GM12891 (cell line): ENCODE data around the gene FAM181A.

Experiments used
- DNase-seq: peaks from one replicate; pipeline ENCODE4 v3.0.0; 2011; ENCODE audit warnings: low spot score; ENCODE audit not compliant: insufficient read length
- FAIRE-seq: peaks from 2 replicates; lab custom pipeline; 2011; peaks lifted over from hg19 to GRCh38; lab: Jason Lieb, UNC
- PAX5 ChIP-seq: IDR thresholded peaks from 2 replicates; pipeline ENCODE4 v1.6.1; 2011; ENCODE audit warnings: low read length, moderate library complexity, mild to moderate bottlenecking; ENCODE audit not compliant: insufficient read depth, severe bottlenecking
- POLR2A ChIP-seq: IDR thresholded peaks from 2 replicates; pipeline ENCODE4 v1.6.1; 2011; ENCODE audit warnings: low read depth, low read length, control low read depth
- POLR2AphosphoS5 ChIP-seq: IDR thresholded peaks from 2 replicates; pipeline ENCODE4 v1.6.1; 2011; ENCODE audit warnings: low read depth, low read length, control low read depth
- POU2F2 ChIP-seq: IDR thresholded peaks from 2 replicates; pipeline ENCODE4 v1.6.1; 2011; ENCODE audit warnings: low read depth, mild to moderate bottlenecking, control low read depth, low read length, moderate library complexity
- SPI1 ChIP-seq: IDR thresholded peaks from 2 replicates; pipeline ENCODE4 v1.6.1; 2011; ENCODE audit warnings: low read depth, low read length, control low read depth
- TAF1 ChIP-seq: IDR thresholded peaks from 2 replicates; pipeline ENCODE4 v1.6.1; 2011; ENCODE audit warnings: low read depth, low read length, control low read depth

FAM181A gene

GRCh38 chr14:93902619-93903307 is 24.4 kb upstream of the FAM181A start:
- no peak for DNase-seq

DNA sequence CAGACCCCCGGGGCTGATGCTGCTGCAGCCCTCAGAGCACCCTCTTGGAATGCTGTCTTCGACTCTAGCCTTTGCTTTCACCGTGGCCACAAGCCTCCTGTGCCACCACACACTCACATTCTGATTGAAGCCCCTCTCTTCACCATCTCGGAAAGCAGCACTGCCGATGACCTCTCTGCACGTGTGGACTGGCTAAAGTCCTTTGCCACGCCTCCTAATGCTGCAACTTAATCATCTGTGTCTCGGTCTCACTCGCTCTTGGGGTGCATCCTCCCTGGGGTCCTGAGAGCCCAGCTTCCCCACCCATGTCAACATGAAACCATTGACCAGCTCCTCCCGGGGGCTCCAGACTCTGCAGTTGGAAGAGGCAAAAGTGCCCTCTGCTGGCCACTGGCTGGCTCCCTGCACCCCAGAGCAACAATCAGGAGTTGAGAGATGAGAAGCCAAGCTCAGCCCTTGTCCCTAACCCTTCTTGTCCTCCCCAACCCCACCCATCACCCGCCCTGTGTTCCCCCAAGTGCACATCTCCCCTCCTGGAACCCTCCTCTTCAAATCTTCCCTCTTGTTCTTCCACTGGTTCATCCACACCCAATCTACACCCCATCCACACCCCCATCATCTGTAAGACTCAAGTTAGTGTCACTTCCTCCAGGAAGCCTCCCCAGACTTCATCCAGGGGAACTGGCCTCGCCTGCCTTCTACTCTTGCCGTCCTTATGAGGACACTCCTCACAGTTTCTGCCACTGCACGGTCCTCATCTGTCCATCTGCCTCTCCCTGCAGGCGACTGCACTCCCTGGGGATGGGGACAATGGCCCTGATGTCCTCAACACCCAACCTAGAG is 23.6 kb upstream of the FAM181A start:
- TF ChIP-seq SPI1 = no peak
- no peak for TF ChIP-seq POLR2AphosphoS5
- TF ChIP-seq POLR2A = no peak
- TF ChIP-seq TAF1 = no peak
- no peak for TF ChIP-seq PAX5
- no peak for TF ChIP-seq POU2F2
- no peak for DNase-seq
- FAIRE-seq = no peak

More at GRCh38 chr14:93902619-93903307, 24.4 kb upstream of the FAM181A start:
- TF ChIP-seq TAF1 = no peak
- TF ChIP-seq PAX5 = no peak
- no peak for TF ChIP-seq SPI1
- TF ChIP-seq POLR2AphosphoS5 = no peak
- TF ChIP-seq POU2F2 = no peak
- TF ChIP-seq POLR2A = no peak
- FAIRE-seq = no peak

DNA sequence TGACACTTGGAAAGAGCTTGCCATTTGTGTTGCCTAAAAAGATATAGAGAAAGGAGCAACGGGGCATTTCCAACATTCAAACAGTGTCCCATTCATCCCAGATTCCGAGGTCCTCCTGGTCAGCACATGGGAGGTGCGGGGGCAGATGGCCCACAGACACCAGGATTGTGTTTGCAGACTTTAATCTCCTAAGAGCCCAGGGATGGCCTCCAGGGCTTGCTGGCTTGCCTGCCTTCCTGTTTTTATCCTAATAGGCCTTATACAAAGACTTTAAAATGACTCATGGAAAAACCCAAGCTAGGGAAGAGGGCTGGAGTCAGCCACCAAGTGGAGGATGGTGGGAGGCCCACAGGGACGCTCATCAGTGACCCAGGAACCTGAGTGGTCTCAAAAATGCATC is 21.5 kb upstream of the FAM181A start:
- DNase-seq (no peak), FAIRE-seq (no peak)
- TF ChIP-seq SPI1 (no peak), POU2F2 (no peak), POLR2AphosphoS5 (no peak), PAX5 (no peak), POLR2A (no peak), TAF1 (no peak)

- DNase-seq = peak; percentile 77
- FAIRE-seq = peak; percentile 82
- TF ChIP-seq POLR2AphosphoS5 (no peak), SPI1 (no peak), POLR2A (no peak), TAF1 (no peak), PAX5 (no peak), POU2F2 (no peak)
Observed at GRCh38 chr14:93906341-93907329, 20.5 kb upstream of the FAM181A start.

DNA sequence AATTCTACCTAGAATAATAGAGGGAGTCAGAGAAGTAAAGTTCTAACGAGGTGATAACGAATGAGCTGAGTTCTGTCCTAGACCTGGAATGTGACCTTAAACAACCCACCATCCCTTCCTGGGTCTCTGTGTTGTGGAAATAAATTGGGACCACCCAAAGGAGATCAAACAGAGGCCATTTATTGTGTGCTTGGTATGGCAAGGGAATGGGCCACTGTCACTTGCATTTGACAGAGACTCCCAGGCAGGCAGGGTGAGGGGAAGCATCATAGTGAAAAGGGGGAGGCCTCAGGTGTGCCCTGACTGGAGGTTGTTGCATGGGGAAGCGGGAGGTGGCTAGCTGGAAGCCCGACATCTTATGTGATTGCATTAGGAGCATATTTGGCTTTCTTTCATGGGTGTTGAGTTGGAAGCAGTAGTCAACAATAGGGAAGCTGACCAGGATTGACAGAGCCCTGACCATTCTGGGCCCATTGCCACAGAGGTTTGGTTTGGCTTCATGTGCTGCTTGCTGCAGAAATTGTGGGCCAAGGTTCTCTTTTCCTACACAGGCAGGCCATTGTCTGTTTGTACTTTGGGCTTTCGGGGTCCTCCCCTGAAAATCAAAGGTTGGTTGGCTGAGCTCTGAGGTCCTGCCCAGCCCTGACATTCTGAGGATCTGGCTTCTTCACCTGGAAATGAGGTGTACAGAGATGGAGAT is 17.6 kb upstream of the FAM181A start:
- FAIRE-seq = no peak

DNA sequence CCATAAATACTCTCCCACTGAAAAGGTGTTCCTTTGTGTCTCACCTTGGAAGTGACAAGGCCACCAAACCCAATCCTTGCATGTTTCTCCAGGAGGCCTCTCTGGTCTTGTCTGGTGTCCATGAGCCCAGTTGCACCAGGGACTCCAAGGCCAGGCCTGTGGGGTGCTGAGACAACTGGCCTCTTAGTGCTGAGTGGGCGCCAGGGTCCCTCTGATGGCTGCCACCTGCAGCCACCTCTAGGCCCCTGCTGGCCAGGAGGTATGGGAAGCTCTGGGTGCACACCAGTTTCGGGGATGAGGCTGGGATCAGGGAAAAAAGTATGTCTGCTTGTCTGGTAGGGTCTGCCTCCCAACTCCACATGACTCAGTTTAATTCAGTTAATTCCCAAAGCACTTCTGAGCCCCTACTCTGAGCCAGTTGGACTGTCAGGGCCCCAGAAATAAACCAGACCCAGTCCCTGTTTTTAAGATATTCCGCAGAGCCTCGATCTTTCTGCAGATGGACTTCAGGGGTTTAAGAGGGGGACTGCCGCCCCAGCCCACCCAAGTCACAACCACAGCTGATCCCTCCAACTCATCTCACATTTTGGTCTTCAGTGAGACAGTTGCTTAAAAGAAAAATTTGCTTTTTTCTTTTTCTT is 15.0 kb upstream of the FAM181A start:
- no peak for TF ChIP-seq PAX5
- TF ChIP-seq TAF1 = no peak
- TF ChIP-seq POLR2A = no peak
- TF ChIP-seq POU2F2 = no peak
- no peak for TF ChIP-seq POLR2AphosphoS5
- no peak for TF ChIP-seq SPI1
- FAIRE-seq = no peak
- DNase-seq = no peak

More for the DNA sequence above, 17.6 kb upstream of the FAM181A start:
- DNase-seq = no peak
- TF ChIP-seq SPI1 (no peak), POLR2A (no peak), PAX5 (no peak), POLR2AphosphoS5 (no peak), POU2F2 (no peak), TAF1 (no peak)

GRCh38 chr14:93912782-93913181 is 14.4 kb upstream of the FAM181A start:
- no peak for DNase-seq
- no peak for FAIRE-seq
- TF ChIP-seq TAF1 (no peak), POLR2A (no peak), PAX5 (no peak), POU2F2 (no peak), SPI1 (no peak), POLR2AphosphoS5 (no peak)

DNA sequence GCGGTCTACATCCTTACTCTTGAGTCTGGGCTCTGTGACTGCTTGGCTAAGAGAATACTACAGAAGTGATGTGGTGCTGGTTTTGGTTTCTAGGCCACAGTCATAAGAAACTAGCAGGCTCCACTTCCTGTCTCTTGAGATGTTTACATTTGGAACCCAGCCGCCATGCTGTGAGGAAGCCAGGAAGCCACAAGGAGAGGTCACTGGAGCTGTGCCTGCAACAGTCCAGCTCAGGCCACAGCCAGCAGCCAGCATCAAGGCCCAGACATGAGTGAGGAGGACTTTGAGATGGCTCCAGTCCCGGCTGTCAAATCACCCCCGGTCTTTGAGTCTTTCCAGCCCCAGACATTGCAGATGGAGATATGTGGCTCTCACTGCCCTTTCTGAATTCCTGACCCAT is 12.9 kb upstream of the FAM181A start:
- DNase-seq = no peak
- TF ChIP-seq PAX5 = no peak
- TF ChIP-seq SPI1 = peak; percentile 28; the same call in 1 of the 2 replicates
- no peak for TF ChIP-seq TAF1
- TF ChIP-seq POU2F2 = no peak
- no peak for FAIRE-seq
